Measurements from ENCODE around the gene ZNF773.

DNA sequence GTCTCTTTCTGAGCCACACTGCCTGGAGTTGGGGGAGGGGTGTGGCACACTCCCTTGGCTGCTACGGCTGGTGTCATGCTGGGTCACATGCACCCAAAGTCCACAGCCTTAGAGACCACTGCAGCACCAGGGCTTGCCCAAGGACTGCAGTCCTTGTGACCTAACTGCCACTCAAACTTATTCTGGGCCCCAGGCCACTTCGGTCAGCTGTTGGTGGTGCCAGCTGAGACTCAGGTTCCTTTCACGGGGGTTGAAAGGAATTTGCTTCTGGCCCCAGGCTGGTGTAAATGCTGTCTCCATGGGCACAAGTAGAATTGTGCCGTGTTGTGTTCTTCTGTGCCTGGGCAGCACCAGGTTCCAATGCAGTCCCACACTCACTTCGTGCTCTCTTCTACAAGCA is 33.2 kb upstream of the ZNF773 start:
- TF ChIP-seq POLR2A (IDR thresholded peaks at IDR 0.05) = no peak
- TF ChIP-seq POLR2AphosphoS5 (IDR thresholded peaks at IDR 0.05) = no peak
